HCT116 (cell line): ENCODE measurements around the gene FCRL6. TPM values are rescaled to one million over a fixed set of nuclear protein-coding genes. Genes with fewer than 3 reads are reported as not detected.

Experiments
- ATAC-seq: fragments of 200-7000 bp; cut with Tn5 transposase; 2 replicates; pipeline ENCODE4 v1.9.1; 2020; ENCODE audit warnings: mild to moderate bottlenecking, moderate library complexity
- BruUV-seq: library from RNA; stranded (reverse); fragments of 400-500 nt; replicated peaks from 2 replicates; lab custom pipeline; 2021; lab: Mats Ljungman, UMichigan
- CTCF ChIA-PET: fragments of 300-600 bp; sonication (Branson Sonifier 250); formaldehyde crosslinking; loops from one replicate; lab custom pipeline; 2021; ENCODE audit warnings: antibody characterized with exemption; lab: Charles Lee
- POLR2A ChIA-PET: fragments of 300-600, 350-600 bp; sonication (Branson Sonifier 250); formaldehyde crosslinking; loops from one replicate; lab custom pipeline; 2021; ENCODE audit warnings: antibody characterized with exemption; lab: Charles Lee
- RAD21 ChIA-PET, 2 experiments: fragments of 300-600 bp; sonication (Branson Sonifier 250); formaldehyde crosslinking; loops; one replicate each; lab custom pipeline; 2023; ENCODE audit warnings: low total read pairs in 2 of 2; ENCODE audit not compliant: uncharacterized antibody in 2 of 2, unreplicated experiment in 2 of 2, low non-redundant PET in 1 of 2; lab: Charles Lee
- DNase-seq: peaks from one replicate; pipeline ENCODE4 v3.0.0-alpha.2; 2010; ENCODE audit warnings: low read depth, low spot score
- H2AFZ ChIP-seq: fragments of 200-600 bp; shearing (Covaris generic), sonication (generic); 2 replicates; pipeline ENCODE4 v1.6.1; 2017; ENCODE audit warnings: low read depth, mixed run types, mixed read lengths, antibody characterized with exemption, low read length; ENCODE audit not compliant: poor library complexity, severe bottlenecking
- H3K27ac ChIP-seq: 2 replicates; pipeline ENCODE4 v1.5.1; 2012; ENCODE audit warnings: low read depth, low read length
- H3K27me3 ChIP-seq: fragments of 200-600 bp; sonication (generic); 2 replicates; pipeline ENCODE4 v1.6.1; 2016; ENCODE audit warnings: mixed run types, low read length, mixed read lengths; ENCODE audit not compliant: insufficient read depth
- H3K36me3 ChIP-seq, 2 experiments: fragments of 200-500 bp in 1 of 2; fragments of 200-600 bp in 1 of 2; sonication (Bioruptor generic) in 1 of 2; sonication (generic) in 1 of 2; 2 replicates each; pipeline versions ENCODE4 v1.5.1 to v1.6.1; 2014 to 2016; ENCODE audit warnings: low read length in 2 of 2, inconsistent platforms in 1 of 2, mixed read lengths in 1 of 2, mixed run types in 1 of 2; ENCODE audit not compliant: insufficient read depth in 2 of 2, control insufficient read depth in 1 of 2
- H3K4me1 ChIP-seq, 2 experiments: fragments of 200-600 bp in 1 of 2; sonication (generic) in 1 of 2; 2 replicates each; pipeline versions ENCODE4 v1.5.1 to v1.6.1; 2012 to 2017; ENCODE audit warnings: low read length in 2 of 2, inconsistent platforms in 1 of 2, mild to moderate bottlenecking in 1 of 2, mixed read lengths in 1 of 2, mixed run types in 1 of 2, moderate library complexity in 1 of 2; ENCODE audit not compliant: insufficient read depth in 2 of 2, control insufficient read depth in 1 of 2
- H3K4me2 ChIP-seq: fragments of 200-600 bp; sonication (generic); 2 replicates; pipeline ENCODE4 v1.6.1; 2017; ENCODE audit warnings: mixed run types, low read length, mixed read lengths
- H3K4me3 ChIP-seq, 2 experiments: fragments of 200-600 bp in 1 of 2; sonication (generic) in 1 of 2; replicated peaks in 1 of 2; 2 replicates each; pipeline ENCODE4 v1.5.1; 2011 to 2016; ENCODE audit warnings: low read length in 2 of 2, control low read depth in 1 of 2, low read depth in 1 of 2, mild to moderate bottlenecking in 1 of 2, mixed read lengths in 1 of 2, mixed run types in 1 of 2
- H3K79me2 ChIP-seq: fragments of 200-600 bp; sonication (generic); 2 replicates; pipeline ENCODE4 v1.6.1; 2017; ENCODE audit warnings: mild to moderate bottlenecking, mixed run types, low read length, moderate library complexity, mixed read lengths; ENCODE audit not compliant: insufficient read depth
- H3K9ac ChIP-seq: fragments of 200-600 bp; sonication (generic); 2 replicates; pipeline ENCODE4 v1.6.1; 2016; ENCODE audit warnings: low read length, mixed read lengths
- H3K9me2 ChIP-seq: fragments of 200-600 bp; sonication (generic), shearing (Covaris generic); 2 replicates; pipeline ENCODE4 v1.6.1; 2017; ENCODE audit warnings: mixed run types, mild to moderate bottlenecking, moderate library complexity; ENCODE audit not compliant: insufficient read depth
- H3K9me3 ChIP-seq, 2 experiments: fragments of 200-500 bp in 1 of 2; fragments of 200-600 bp in 1 of 2; sonication (Bioruptor generic) in 1 of 2; sonication (generic) in 1 of 2; 2 replicates each; pipeline ENCODE4 v1.6.1; 2014 to 2017; ENCODE audit warnings: low read length in 2 of 2, mixed read lengths in 2 of 2, inconsistent platforms in 1 of 2, low read depth in 1 of 2, mild to moderate bottlenecking in 1 of 2, mixed run types in 1 of 2, moderate library complexity in 1 of 2; ENCODE audit not compliant: control insufficient read depth in 1 of 2, insufficient read depth in 1 of 2
- H4K20me1 ChIP-seq: fragments of 200-600 bp; sonication (generic), shearing (Covaris generic); 2 replicates; pipeline ENCODE4 v1.6.1; 2017; ENCODE audit warnings: mixed run types, mild to moderate bottlenecking, moderate library complexity; ENCODE audit not compliant: insufficient read depth
- CTCF ChIP-seq, 3 experiments: fragments of 200-600 bp in 1 of 3; sonication (generic) in 1 of 3; IDR thresholded peaks in 2 of 3; conservative IDR thresholded peaks in 1 of 3; 2 replicates each; pipeline ENCODE4 v1.5.1; 2012 to 2017; ENCODE audit warnings: low read depth in 2 of 3, low read length in 2 of 3, antibody characterized with exemption in 1 of 3, borderline replicate concordance in 1 of 3, control low read depth in 1 of 3, mild to moderate bottlenecking in 1 of 3, mixed read lengths in 1 of 3, mixed run types in 1 of 3, moderate library complexity in 1 of 3; ENCODE audit not compliant: insufficient read depth in 1 of 3
- RAD21 ChIP-seq: IDR thresholded peaks from 2 replicates; pipeline ENCODE4 v1.6.1; 2012; ENCODE audit warnings: low read depth, mild to moderate bottlenecking
- ZBTB33 ChIP-seq: IDR thresholded peaks from 2 replicates; pipeline ENCODE4 v1.6.1; 2011; ENCODE audit warnings: mild to moderate bottlenecking, low read length, moderate library complexity; ENCODE audit not compliant: insufficient replicate concordance; ENCODE audit errors: extremely low read depth
- intact Hi-C: fragments of 100-400 bp; cut with micrococcal nuclease; formaldehyde crosslinking; loops from 2 replicates; pipeline ENCODE4 v1.10.0; 2022
- total RNA-seq: library from RNA; stranded (reverse); gene quantifications from one replicate; pipeline ENCODE4 v1.2.1, GENCODE V29; 2021; ENCODE audit not compliant: unreplicated experiment

FCRL6 gene
- total RNA-seq, 1 experiment from 2014 or later: not detected

GRCh38 chr1:159835862-159836525, 33.8 kb downstream of the FCRL6 start:
- ATAC-seq (0 out of 2 replicates have a peak, but pooled peaks have one; percentile 34), DNase-seq (no peak)
- Histone ChIP-seq H3K4me2 (no peak overlapping the region), H3K27ac (no peak overlapping the region), H3K27me3 (no peaks in the 10 kb centered on the region), H4K20me1 (no peaks in the 10 kb centered on the region), H3K79me2 (no peaks in the 10 kb centered on the region), H3K4me1 (peaks cover 0 to 14% of the 10 kb centered on the region in 2 experiments; a peak in 2 of 4 replicates), H3K9ac (no peak overlapping the region), H3K36me3 (no peaks in the 10 kb centered on the region), H3K9me3 (no peaks in the 10 kb centered on the region), H3K9me2 (no peaks in the 10 kb centered on the region), H3K4me3 (no peak overlapping the region), H2AFZ (no peak overlapping the region)
- intact Hi-C loops: loop anchor here (1.0 kb wide), 1 partner anchor 55 kb away; no protein-coding TSS in a partner anchor
- ChIA-PET POLR2A (interaction anchor here (1.0 kb wide), 1 partner anchor 11 kb away, joined by 3 read pairs; no protein-coding TSS in a partner anchor), CTCF (interaction anchor here (0.8 to 2.0 kb wide), 3 partner anchors 37 to 172 kb away, joined by 3 to 31 read pairs (median 4); no protein-coding TSS in a partner anchor), RAD21 (interaction anchor here (1.2 to 1.7 kb wide), 2 partner anchors 55 kb away, joined by 5 read pairs; no protein-coding TSS in a partner anchor)
- TF ChIP-seq RAD21: peak; percentile 61
- peak in 2 of 3 experiments; percentile 35 to 59; a peak in 3 of 6 replicates for TF ChIP-seq CTCF (IDR thresholded peaks at IDR 0.05 in 2 of 3, conservative IDR thresholded peaks at IDR 0.05 in 1 of 3; ENCODE audit: borderline replicate concordance in 1 of 3, insufficient read depth in 1 of 3, low read depth in 2 of 3, low read length in 2 of 3)
- TF ChIP-seq ZBTB33: no peak
- no TSS peak for BruUV-seq
